OCI-LY3 (cell line): ENCODE measurements around the gene PIGU.

Experiments used
- CTCF ChIP-seq: fragments of 200-600, 300-600 bp; sonication (generic); IDR thresholded peaks from 2 replicates; pipeline ENCODE4 v1.5.1; 2014; ENCODE audit warnings: antibody characterized with exemption, low read length, low read depth
- EZH2phosphoT487 ChIP-seq: fragments of 200-600 bp; shearing (Covaris generic); IDR thresholded peaks from 2 replicates; pipeline ENCODE4 v1.6.1; 2018; ENCODE audit warnings: antibody characterized with exemption, mixed run types, low read depth

- TF ChIP-seq CTCF: no peak
- no peak for TF ChIP-seq EZH2phosphoT487
These were observed 101.6 kb downstream of the PIGU start for GRCh38 chr20:34575271-34575670.
